ENCODE results near the gene CEPT1. TPM values are rescaled to one million over a fixed set of nuclear protein-coding genes. Genes with fewer than 3 reads are reported as not detected.

Gene CEPT1
- total and polyA plus RNA-seq, 9 of the 15 experiments (the other 6 are each of a cell fraction or from before 2014, with no cell fraction given), result 24.4 to 72.6 (median 42.4) TPM

DNA sequence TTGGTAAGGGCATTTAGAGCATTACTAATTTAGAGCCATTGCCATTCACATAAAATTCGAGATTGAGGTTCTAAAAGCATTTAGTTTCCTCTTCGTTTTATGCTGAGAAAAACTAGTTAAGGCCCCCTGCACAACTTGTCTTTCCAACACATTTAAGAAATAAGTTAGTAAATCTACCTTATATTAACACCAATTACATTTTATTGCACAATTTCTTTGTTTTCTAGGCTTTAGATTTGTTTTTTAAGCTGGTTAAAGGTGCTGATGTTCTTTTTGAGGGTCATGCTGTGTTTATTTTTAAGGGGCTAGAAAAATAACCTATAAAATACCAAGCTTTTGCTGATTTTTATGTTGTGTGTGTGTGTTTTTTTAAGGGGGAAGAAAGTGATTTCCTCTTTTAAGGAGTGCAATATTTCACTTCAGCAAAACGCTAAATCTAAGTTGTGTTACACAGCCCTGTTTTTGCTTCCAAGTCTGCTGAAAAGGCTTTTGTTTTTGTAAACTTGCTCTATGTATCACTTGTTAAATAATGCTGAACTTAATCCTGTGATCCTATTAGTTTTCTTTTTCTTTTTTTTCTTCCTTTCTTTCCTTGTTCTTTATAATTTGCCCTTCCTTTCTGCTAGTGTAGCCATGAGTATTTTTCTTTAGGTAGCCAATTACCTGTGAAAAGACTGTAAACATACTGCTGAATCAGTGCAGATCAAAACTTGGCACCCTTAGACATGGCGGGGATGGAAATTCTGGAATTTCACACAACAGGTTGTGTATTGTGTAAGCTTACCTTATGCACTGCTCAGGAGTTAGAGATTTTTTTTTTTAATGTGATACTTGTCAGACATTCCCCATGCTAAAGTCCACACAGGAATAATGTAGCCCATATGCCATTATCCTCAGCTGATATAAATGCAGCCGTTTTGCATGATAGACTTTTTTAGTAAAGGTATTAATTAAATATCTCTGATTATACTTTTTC, 1.5 kb downstream of the CEPT1 start:
- ATAC-seq, result no peak
- Histone ChIP-seq H3K9me3 (replicated peaks; ENCODE audit: control insufficient read depth, insufficient read depth, low read depth, low read length) (no peaks in the 10 kb centered on the region), H3K4me1 (replicated peaks in 1 of 2; ENCODE audit: control insufficient read depth in 2 of 2, insufficient read depth in 2 of 2, low read length in 2 of 2) (peaks cover 8 to 18% of the 10 kb centered on the region in 2 experiments; a peak in 4 of 5 replicates), H4K20me1 (replicated peaks; ENCODE audit: control insufficient read depth, insufficient read depth, low read length) (peaks cover 10% of the 10 kb centered on the region; the same call in 1 of the 2 replicates), H3K36me3 (ENCODE audit: control insufficient read depth, insufficient read depth, low read length) (peaks cover 19% of the 10 kb centered on the region; the same call in 2 of the 3 replicates), H3K27me3 (ENCODE audit: control insufficient read depth in 2 of 2, insufficient read depth in 2 of 2, low read length in 2 of 2) (no peaks in the 10 kb centered on the region), H3K4me2 (ENCODE audit: insufficient read depth, low read length) (peak overlapping the region; percentile 100), H3K27ac (ENCODE audit: extremely low read depth, low read depth, low read length) (peak overlapping the region; percentile 93; the same call in 1 of the 3 replicates), H2AFZ (ENCODE audit: low read depth, low read length) (no peak overlapping the region), H3K79me2 (ENCODE audit: control insufficient read depth, insufficient read depth, low read length) (peaks cover 90% of the 10 kb centered on the region), H3K9ac (ENCODE audit: insufficient read depth in 1 of 2, low read depth in 2 of 2, low read length in 2 of 2) (peak overlapping the region in 1 of 2 experiments; percentile 91; a peak in 2 of 4 replicates), H3K9me1 (ENCODE audit: control insufficient read depth, insufficient read depth, low read length) (no peaks in the 10 kb centered on the region), H3K4me3 (peak overlapping the region; percentile 88)
- ChIA-PET CTCF (ENCODE audit: low intra/inter-chr PET ratio) (no interaction called here), POLR2A (interaction anchor here (0.6 to 2.8 kb wide), 6 partner anchors 8 to 523 kb away, joined by 3 to 13 read pairs (median 6); no protein-coding TSS in a partner anchor)
- FAIRE-seq, result peak; percentile 60
- WGBS (ENCODE audit: insufficient coverage, low coverage, missing lambda C conversion rate), result 17% methylated on average over 5 of the region's 5 CpGs
- intact Hi-C loops (cut with micrococcal nuclease) (no loop called here), in situ Hi-C loops (cut with MboI) (no loop called here)
- no TSS peak for BruUV-seq (replicated peaks)
- DNase-seq (ENCODE audit: extremely low read depth in 1 of 4, low spot score in 3 of 4), result no peak
- TF ChIP-seq CBFB (CRISPR knock-in tag; IDR thresholded peaks at IDR 0.05) (no peak), LCOR (CRISPR knock-in tag; IDR thresholded peaks at IDR 0.05) (0 out of 2 replicates have a peak, but pooled peaks have one; percentile 1), SMARCC2 (IDR thresholded peaks at IDR 0.05; ENCODE audit: low read depth) (no peak), SPI1 (IDR thresholded peaks at IDR 0.05; ENCODE audit: borderline replicate concordance, low read depth, low read length) (peak; percentile 9; the same call in 1 of the 2 replicates), CEBPB (tag; IDR thresholded peaks at IDR 0.05) (peak; percentile 68), FOXJ2 (tag; IDR thresholded peaks at IDR 0.05) (no peak), PTTG1 (tag; IDR thresholded peaks at IDR 0.05; ENCODE audit: low read depth) (no peak), HLTF (IDR thresholded peaks at IDR 0.05) (no peak), TRIM24 (IDR thresholded peaks at IDR 0.05) (no peak), ZNF347 (CRISPR knock-in tag; IDR thresholded peaks at IDR 0.05; ENCODE audit: low read depth) (no peak)
- TF ChIP-seq, protein P1, sequence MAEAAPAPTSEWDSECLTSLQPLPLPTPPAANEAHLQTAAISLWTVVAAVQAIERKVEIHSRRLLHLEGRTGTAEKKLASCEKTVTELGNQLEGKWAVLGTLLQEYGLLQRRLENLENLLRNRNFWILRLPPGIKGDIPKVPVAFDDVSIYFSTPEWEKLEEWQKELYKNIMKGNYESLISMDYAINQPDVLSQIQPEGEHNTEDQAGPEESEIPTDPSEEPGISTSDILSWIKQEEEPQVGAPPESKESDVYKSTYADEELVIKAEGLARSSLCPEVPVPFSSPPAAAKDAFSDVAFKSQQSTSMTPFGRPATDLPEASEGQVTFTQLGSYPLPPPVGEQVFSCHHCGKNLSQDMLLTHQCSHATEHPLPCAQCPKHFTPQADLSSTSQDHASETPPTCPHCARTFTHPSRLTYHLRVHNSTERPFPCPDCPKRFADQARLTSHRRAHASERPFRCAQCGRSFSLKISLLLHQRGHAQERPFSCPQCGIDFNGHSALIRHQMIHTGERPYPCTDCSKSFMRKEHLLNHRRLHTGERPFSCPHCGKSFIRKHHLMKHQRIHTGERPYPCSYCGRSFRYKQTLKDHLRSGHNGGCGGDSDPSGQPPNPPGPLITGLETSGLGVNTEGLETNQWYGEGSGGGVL (CRISPR knock-in tag; IDR thresholded peaks at IDR 0.05), result no peak
- TF ChIP-seq, protein P2, sequence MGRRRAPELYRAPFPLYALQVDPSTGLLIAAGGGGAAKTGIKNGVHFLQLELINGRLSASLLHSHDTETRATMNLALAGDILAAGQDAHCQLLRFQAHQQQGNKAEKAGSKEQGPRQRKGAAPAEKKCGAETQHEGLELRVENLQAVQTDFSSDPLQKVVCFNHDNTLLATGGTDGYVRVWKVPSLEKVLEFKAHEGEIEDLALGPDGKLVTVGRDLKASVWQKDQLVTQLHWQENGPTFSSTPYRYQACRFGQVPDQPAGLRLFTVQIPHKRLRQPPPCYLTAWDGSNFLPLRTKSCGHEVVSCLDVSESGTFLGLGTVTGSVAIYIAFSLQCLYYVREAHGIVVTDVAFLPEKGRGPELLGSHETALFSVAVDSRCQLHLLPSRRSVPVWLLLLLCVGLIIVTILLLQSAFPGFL (CRISPR knock-in tag; IDR thresholded peaks at IDR 0.05), result no peak
- TF ChIP-seq, protein P3, sequence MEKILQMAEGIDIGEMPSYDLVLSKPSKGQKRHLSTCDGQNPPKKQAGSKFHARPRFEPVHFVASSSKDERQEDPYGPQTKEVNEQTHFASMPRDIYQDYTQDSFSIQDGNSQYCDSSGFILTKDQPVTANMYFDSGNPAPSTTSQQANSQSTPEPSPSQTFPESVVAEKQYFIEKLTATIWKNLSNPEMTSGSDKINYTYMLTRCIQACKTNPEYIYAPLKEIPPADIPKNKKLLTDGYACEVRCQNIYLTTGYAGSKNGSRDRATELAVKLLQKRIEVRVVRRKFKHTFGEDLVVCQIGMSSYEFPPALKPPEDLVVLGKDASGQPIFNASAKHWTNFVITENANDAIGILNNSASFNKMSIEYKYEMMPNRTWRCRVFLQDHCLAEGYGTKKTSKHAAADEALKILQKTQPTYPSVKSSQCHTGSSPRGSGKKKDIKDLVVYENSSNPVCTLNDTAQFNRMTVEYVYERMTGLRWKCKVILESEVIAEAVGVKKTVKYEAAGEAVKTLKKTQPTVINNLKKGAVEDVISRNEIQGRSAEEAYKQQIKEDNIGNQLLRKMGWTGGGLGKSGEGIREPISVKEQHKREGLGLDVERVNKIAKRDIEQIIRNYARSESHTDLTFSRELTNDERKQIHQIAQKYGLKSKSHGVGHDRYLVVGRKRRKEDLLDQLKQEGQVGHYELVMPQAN (IDR thresholded peaks at IDR 0.05; ENCODE audit: borderline replicate concordance), result 0 out of 2 replicates have a peak, but pooled peaks have one; percentile 44
- TF ChIP-seq, protein P4, sequence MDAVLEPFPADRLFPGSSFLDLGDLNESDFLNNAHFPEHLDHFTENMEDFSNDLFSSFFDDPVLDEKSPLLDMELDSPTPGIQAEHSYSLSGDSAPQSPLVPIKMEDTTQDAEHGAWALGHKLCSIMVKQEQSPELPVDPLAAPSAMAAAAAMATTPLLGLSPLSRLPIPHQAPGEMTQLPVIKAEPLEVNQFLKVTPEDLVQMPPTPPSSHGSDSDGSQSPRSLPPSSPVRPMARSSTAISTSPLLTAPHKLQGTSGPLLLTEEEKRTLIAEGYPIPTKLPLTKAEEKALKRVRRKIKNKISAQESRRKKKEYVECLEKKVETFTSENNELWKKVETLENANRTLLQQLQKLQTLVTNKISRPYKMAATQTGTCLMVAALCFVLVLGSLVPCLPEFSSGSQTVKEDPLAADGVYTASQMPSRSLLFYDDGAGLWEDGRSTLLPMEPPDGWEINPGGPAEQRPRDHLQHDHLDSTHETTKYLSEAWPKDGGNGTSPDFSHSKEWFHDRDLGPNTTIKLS (IDR thresholded peaks at IDR 0.05; ENCODE audit: borderline replicate concordance, low read depth), result no peak

Data from K562 (cell line).